Left lung (tissue), 10 donors: ENCODE data around the gene DCLK3. TPM values are rescaled to one million over a fixed set of nuclear protein-coding genes. Genes with fewer than 3 reads are reported as not detected.

Experiments used
- ATAC-seq: fragments of 200-7000 bp; cut with Tn5 transposase; one replicate; pipeline ENCODE4 v1.9.1; 2020; ENCODE audit warnings: moderate library complexity
- DNase-seq, 4 donors: peaks; one replicate each; pipeline ENCODE4 v3.0.0-alpha.2; 2013 to 2020
- H3K27ac ChIP-seq, 2 donors: fragments of 200-600 bp; sonication (generic) in 1 of 2; one replicate each; pipeline versions ENCODE4 v1.5.0 to v1.8.0; 2020 to 2021
- H3K27me3 ChIP-seq, 2 donors: fragments of 200-600 bp; sonication (generic) in 1 of 2; one replicate each; pipeline versions ENCODE4 v1.5.0 to v1.8.0; 2020 to 2021
- H3K36me3 ChIP-seq, 2 donors: fragments of 200-600 bp; sonication (generic) in 1 of 2; one replicate each; pipeline versions ENCODE4 v1.5.0 to v1.8.0; 2020 to 2021
- H3K4me1 ChIP-seq, 2 donors: fragments of 200-600 bp; one replicate each; pipeline ENCODE4 v1.8.0; 2021
- H3K4me3 ChIP-seq, 2 donors: fragments of 200-600 bp; sonication (generic) in 1 of 2; one replicate each; pipeline versions ENCODE4 v1.5.0 to v1.8.0; 2020 to 2021; ENCODE audit warnings: mild to moderate bottlenecking in 1 of 2
- H3K9me3 ChIP-seq, 2 donors: fragments of 200-600 bp; sonication (generic) in 1 of 2; one replicate each; pipeline versions ENCODE4 v1.5.0 to v1.8.0; 2020 to 2021
- CTCF ChIP-seq, 2 donors: fragments of 200-600 bp; sonication (generic) in 1 of 2; IDR thresholded peaks; one replicate each; pipeline versions ENCODE4 v1.5.0 to v1.8.0; 2021; ENCODE audit warnings: antibody characterized with exemption in 2 of 2
- intact Hi-C, 2 donors: fragments of 100-400 bp; cut with DNase I; formaldehyde crosslinking; loops; one replicate each; pipeline versions ENCODE4 v1.11.2 to v1.14.2; 2022
- polyA plus RNA-seq, 6 donors: library from polyadenylated mRNA; unstranded; fragments of 120-200 nt; gene quantifications; one replicate each; pipeline ENCODE4 v1.2.1, GENCODE V29; 2013; ENCODE audit not compliant: insufficient read length in 6 of 6
- total RNA-seq, 2 donors: library from RNA; stranded (reverse); fragmentation: NEBNext Ultra II Directional; extraction: Animal tissue kit (Norgen Biotek cat#: 25700); gene quantifications; one replicate each; pipeline ENCODE4 v1.2.1, GENCODE V29; 2021
- donor health status: DM: no; HTN: yes; CAD: no.
- donor health status: DM: no; HTN: no; CAD: no.

DCLK3 gene
- total and polyA plus RNA-seq, 8 donors, result 0.15 to 1.9 (median 1.4) TPM

- Histone ChIP-seq H3K9me3 (peaks cover 0 to 19% of the 10 kb centered on the region in 2 donors), H3K27ac (no peak overlapping the region), H3K27me3 (no peaks in the 10 kb centered on the region), H3K36me3 (no peaks in the 10 kb centered on the region), H3K4me3 (no peak overlapping the region), H3K4me1 (no peaks in the 10 kb centered on the region)
- DNase-seq, result no peak
- TF ChIP-seq CTCF (IDR thresholded peaks at IDR 0.05), result no peak
- intact Hi-C loops, result no loop called here
- ATAC-seq, result no peak
These were observed 40.1 kb upstream of the DCLK3 start for GRCh38 chr3:36804295-36805055.

- Histone ChIP-seq H3K4me3 (no peak overlapping the region), H3K27me3 (no peaks in the 10 kb centered on the region), H3K36me3 (no peaks in the 10 kb centered on the region), H3K9me3 (peaks cover 0 to 20% of the 10 kb centered on the region in 2 donors), H3K27ac (no peak overlapping the region), H3K4me1 (no peaks in the 10 kb centered on the region)
- ATAC-seq (no peak), DNase-seq (no peak)
- TF ChIP-seq CTCF (IDR thresholded peaks at IDR 0.05), result no peak
- intact Hi-C loops, result no loop called here
These were observed 38.9 kb upstream of the DCLK3 start for GRCh38 chr3:36803091-36803791.

GRCh38 chr3:36800533-36801116 lies 36.3 kb upstream of the DCLK3 start:
- intact Hi-C loops, result no loop called here
- no peak for TF ChIP-seq CTCF (IDR thresholded peaks at IDR 0.05)
- Histone ChIP-seq H3K27ac (no peak overlapping the region), H3K4me1 (no peaks in the 10 kb centered on the region), H3K4me3 (no peak overlapping the region), H3K36me3 (no peaks in the 10 kb centered on the region), H3K27me3 (no peaks in the 10 kb centered on the region), H3K9me3 (peaks cover 0 to 9% of the 10 kb centered on the region in 2 donors)
- DNase-seq (no peak), ATAC-seq (no peak)

- Histone ChIP-seq H3K9me3 (peaks cover 0 to 2% of the 10 kb centered on the region in 2 donors), H3K36me3 (no peaks in the 10 kb centered on the region), H3K27me3 (no peaks in the 10 kb centered on the region), H3K4me3 (no peak overlapping the region), H3K27ac (no peak overlapping the region), H3K4me1 (no peaks in the 10 kb centered on the region)
- TF ChIP-seq CTCF (IDR thresholded peaks at IDR 0.05), result no peak
- DNase-seq (no peak), ATAC-seq (no peak)
- intact Hi-C loops, result no loop called here
These were observed 32.5 kb upstream of the DCLK3 start for GRCh38 chr3:36796881-36797280.

GRCh38 chr3:36796161-36796560 lies 31.8 kb upstream of the DCLK3 start:
- Histone ChIP-seq H3K4me1 (no peaks in the 10 kb centered on the region), H3K36me3 (no peaks in the 10 kb centered on the region), H3K27me3 (no peaks in the 10 kb centered on the region), H3K4me3 (no peak overlapping the region), H3K9me3 (peaks cover 0 to 2% of the 10 kb centered on the region in 2 donors), H3K27ac (no peak overlapping the region)
- no peak for ATAC-seq
- TF ChIP-seq CTCF (IDR thresholded peaks at IDR 0.05), result no peak
- intact Hi-C loops, result no loop called here
- DNase-seq, result no peak
